H1 (cell line): ENCODE measurements around the gene TADA3. TPM values are rescaled to one million over a fixed set of nuclear protein-coding genes. Genes with fewer than 3 reads are reported as not detected.

Experiments
- CTCF ChIA-PET: fragments of 300-600 bp; sonication (Branson Sonifier 250); formaldehyde crosslinking; loops from one replicate; lab custom pipeline; 2021; ENCODE audit not compliant: partially characterized antibody; lab: Charles Lee
- POLR2A ChIA-PET: fragments of 300-600 bp; sonication (Branson Sonifier 250); formaldehyde crosslinking; loops from one replicate; lab custom pipeline; 2021; ENCODE audit warnings: inconsistent platforms; ENCODE audit not compliant: partially characterized antibody; lab: Charles Lee
- DNase-seq, 2 experiments: peaks; one replicate each; pipeline versions ENCODE4 v3.0.0 to v3.0.0-alpha.2; 2010 to 2022; ENCODE audit warnings: low spot score in 2 of 2, low read depth in 1 of 2, mixed read lengths in 1 of 2
- FAIRE-seq: peaks from 2 replicates; lab custom pipeline; 2011; peaks lifted over from hg19 to GRCh38; lab: Jason Lieb, UNC
- H2AFZ ChIP-seq: 2 replicates; pipeline ENCODE4 v1.8.1; 2012; ENCODE audit warnings: low read length, inconsistent platforms
- H2AK5ac ChIP-seq: 2 replicates; pipeline ENCODE4 v1.6.1; 2013; ENCODE audit warnings: low read depth, low read length
- H2BK120ac ChIP-seq: replicated peaks from 2 replicates; pipeline ENCODE3; 2013; ENCODE audit warnings: low read depth, low read length, inconsistent platforms
- H2BK12ac ChIP-seq: 2 replicates; pipeline ENCODE4 v1.6.1; 2013; ENCODE audit warnings: low read depth, low read length
- H2BK15ac ChIP-seq: 2 replicates; pipeline ENCODE4 v1.6.1; 2013; ENCODE audit warnings: low read length
- H2BK20ac ChIP-seq: 2 replicates; pipeline ENCODE4 v1.6.1; 2013; ENCODE audit warnings: low read length
- H2BK5ac ChIP-seq: 2 replicates; pipeline ENCODE4 v1.6.1; 2013; ENCODE audit warnings: low read depth, low read length
- H3K14ac ChIP-seq: 2 replicates; pipeline ENCODE4 v1.6.1; 2013; ENCODE audit warnings: inconsistent platforms; ENCODE audit not compliant: insufficient read length
- H3K18ac ChIP-seq: 2 replicates; pipeline ENCODE4 v1.6.1; 2013; ENCODE audit warnings: low read length; ENCODE audit errors: extremely low read depth
- H3K23ac ChIP-seq: 2 replicates; pipeline ENCODE4 v1.6.1; 2013; ENCODE audit warnings: inconsistent platforms; ENCODE audit not compliant: insufficient read length
- H3K23me2 ChIP-seq: 2 replicates; pipeline ENCODE4 v1.6.1; 2013; ENCODE audit warnings: low read depth, low read length
- H3K27ac ChIP-seq: 2 replicates; pipeline ENCODE4 v1.6.1; 2011; ENCODE audit warnings: low read depth, low read length, inconsistent platforms
- H3K27me3 ChIP-seq, 4 experiments: replicated peaks in 1 of 4; 1 replicate in 1 of 4; 2 replicates in 3 of 4; pipeline versions ENCODE4 v1.6.1 to v1.8.1; 2011 to 2013; ENCODE audit warnings: low read length in 3 of 4, mild to moderate bottlenecking in 3 of 4, inconsistent platforms in 2 of 4, mixed read lengths in 2 of 4, moderate library complexity in 1 of 4; ENCODE audit not compliant: control insufficient read depth in 3 of 4, insufficient read depth in 3 of 4; ENCODE audit errors: extremely low read depth in 1 of 4
- H3K36me3 ChIP-seq, 4 experiments: 2 replicates each; pipeline versions ENCODE4 v1.6.1 to v1.8.1; 2011 to 2013; ENCODE audit warnings: mild to moderate bottlenecking in 4 of 4, low read length in 3 of 4, moderate library complexity in 2 of 4, control low read depth in 1 of 4, inconsistent platforms in 1 of 4; ENCODE audit not compliant: insufficient read depth in 4 of 4, control insufficient read depth in 2 of 4
- H3K4ac ChIP-seq: replicated peaks from 2 replicates; pipeline ENCODE3; 2013; ENCODE audit warnings: low read length, low read depth, mixed read lengths, inconsistent platforms; ENCODE audit not compliant: insufficient read length
- H3K4me1 ChIP-seq, 4 experiments: replicated peaks in 1 of 4; 1 replicate in 1 of 4; 2 replicates in 3 of 4; pipeline versions ENCODE4 v1.6.1 to v1.8.1; 2011 to 2013; ENCODE audit warnings: low read length in 3 of 4, inconsistent platforms in 2 of 4, mixed read lengths in 1 of 4; ENCODE audit not compliant: insufficient read depth in 4 of 4, control insufficient read depth in 3 of 4
- H3K4me2 ChIP-seq, 2 experiments: 2 replicates each; pipeline versions ENCODE4 v1.6.1 to v1.8.1; 2011 to 2013; ENCODE audit warnings: low read depth in 2 of 2, low read length in 2 of 2, control low read depth in 1 of 2, inconsistent platforms in 1 of 2, mild to moderate bottlenecking in 1 of 2; ENCODE audit not compliant: insufficient read depth in 1 of 2
- H3K4me3 ChIP-seq, 4 experiments: fragments of 200-600, 300-600 bp in 1 of 4; sonication (generic), shearing (Covaris generic), sonication (Bioruptor Twin) in 1 of 4; 2 replicates each; pipeline versions ENCODE4 v1.5.1 to v1.8.1; 2011 to 2016; ENCODE audit warnings: low read length in 4 of 4, low read depth in 3 of 4, control low read depth in 2 of 4, inconsistent platforms in 2 of 4, mild to moderate bottlenecking in 2 of 4, mixed read lengths in 1 of 4, moderate library complexity in 1 of 4; ENCODE audit not compliant: insufficient read depth in 2 of 4; ENCODE audit errors: extremely low read depth in 1 of 4
- H3K56ac ChIP-seq: replicated peaks from 2 replicates; pipeline ENCODE3; 2013; ENCODE audit warnings: low read depth, mild to moderate bottlenecking, mixed read lengths, low read length, inconsistent platforms; ENCODE audit not compliant: insufficient read length
- H3K79me1 ChIP-seq: 2 replicates; pipeline ENCODE4 v1.6.1; 2013; ENCODE audit warnings: low read depth, low read length, control low read depth
- H3K79me2 ChIP-seq, 2 experiments: 2 replicates each; pipeline versions ENCODE4 v1.6.1 to v1.8.1; 2012 to 2013; ENCODE audit warnings: low read length in 2 of 2, mild to moderate bottlenecking in 2 of 2, inconsistent platforms in 1 of 2; ENCODE audit not compliant: insufficient read depth in 2 of 2, control insufficient read depth in 1 of 2
- H3K9ac ChIP-seq, 4 experiments: replicated peaks in 1 of 4; 1 replicate in 1 of 4; 2 replicates in 3 of 4; pipeline versions ENCODE4 v1.6.1 to v1.8.1; 2011 to 2013; ENCODE audit warnings: low read depth in 3 of 4, low read length in 3 of 4, control low read depth in 2 of 4, mild to moderate bottlenecking in 2 of 4, moderate library complexity in 2 of 4, inconsistent platforms in 1 of 4; ENCODE audit errors: extremely low read depth in 1 of 4
- H3K9me3 ChIP-seq, 2 experiments: 2 replicates each; pipeline versions ENCODE4 v1.6.1 to v1.8.1; 2012 to 2013; ENCODE audit warnings: mild to moderate bottlenecking in 2 of 2, moderate library complexity in 2 of 2, control low read depth in 1 of 2, inconsistent platforms in 1 of 2, low read depth in 1 of 2, low read length in 1 of 2, mixed read lengths in 1 of 2; ENCODE audit not compliant: insufficient read depth in 2 of 2
- H4K20me1 ChIP-seq, 2 experiments: replicated peaks in 1 of 2; 2 replicates each; pipeline versions ENCODE3 to v1.8.1; 2011 to 2013; ENCODE audit warnings: inconsistent platforms in 2 of 2, low read length in 2 of 2, mild to moderate bottlenecking in 1 of 2; ENCODE audit not compliant: insufficient read depth in 2 of 2, control insufficient read depth in 1 of 2
- H4K5ac ChIP-seq: 2 replicates; pipeline ENCODE4 v1.6.1; 2013; ENCODE audit warnings: low read length, low read depth, mixed read lengths, inconsistent platforms; ENCODE audit not compliant: insufficient read length
- H4K8ac ChIP-seq: 2 replicates; pipeline ENCODE4 v1.8.0; 2013; ENCODE audit warnings: mild to moderate bottlenecking, moderate library complexity, low read length, inconsistent platforms; ENCODE audit not compliant: insufficient read depth; ENCODE audit errors: extremely low read depth
- H4K91ac ChIP-seq: replicated peaks from 2 replicates; pipeline ENCODE3; 2013; ENCODE audit warnings: low read length, mixed read lengths, inconsistent platforms; ENCODE audit not compliant: insufficient read length
- BRCA1 ChIP-seq: IDR thresholded peaks from 2 replicates; pipeline ENCODE4 v1.6.1; 2012; ENCODE audit warnings: low read depth, low read length, improper control_type of control experiment
- RNF2 ChIP-seq: fragments of 200-900, 300-1000 bp; sonication (generic); IDR thresholded peaks from 2 replicates; pipeline ENCODE4 v1.7.1; 2016; ENCODE audit warnings: borderline replicate concordance, low read depth, mild to moderate bottlenecking, antibody characterized with exemption, low read length; ENCODE audit not compliant: poor library complexity, severe bottlenecking; ENCODE audit errors: missing control alignments
- TCF12 ChIP-seq: IDR thresholded peaks from 2 replicates; pipeline ENCODE4 v1.6.1; 2011; ENCODE audit warnings: low read depth, mild to moderate bottlenecking, low read length
- TEAD4 ChIP-seq: IDR thresholded peaks from 2 replicates; pipeline ENCODE4 v1.6.1; 2012; ENCODE audit warnings: low read depth, low read length, inconsistent platforms, mixed read lengths
- WGBS, 2 experiments: shearing (Covaris generic) in 1 of 2; methylation state at CpG; one replicate each; pipeline versions ENCODE4 v1.1.6 to v1.1.7; 2013 to 2015; ENCODE audit warnings: low lambda C conversion rate in 2 of 2, mixed read lengths in 2 of 2, inconsistent platforms in 1 of 2, low coverage in 1 of 2, missing lambda C conversion rate in 1 of 2; ENCODE audit not compliant: insufficient replicate concordance in 2 of 2, insufficient coverage in 1 of 2, insufficient read length in 1 of 2; ENCODE audit errors: extremely low coverage in 1 of 2, missing lambda C conversion rate in 1 of 2; 5-methylcytosine and 5-hydroxymethylcytosine counted together
- polyA plus RNA-seq, 7 experiments: library from polyadenylated mRNA; depleted of rRNA in 3 of 7; stranded (reverse) in 5 of 7; unstranded in 2 of 7; fragments of >200 nt in 5 of 7; fragments of 200-250 nt in 2 of 7; gene quantifications; 1 replicate in 5 of 7; 2 replicates in 1 of 7; 4 replicates in 1 of 7; pipeline versions ENCODE4 v1.2.1 to v1.2.3, GENCODE V29; 2011 to 2013; ENCODE audit warnings: missing spikeins in 2 of 7, mixed read lengths in 2 of 7
- total RNA-seq: library from RNA; stranded (reverse); fragmentation: NEBNext Ultra II Directional; extraction: Animal tissue kit (Norgen Biotek cat#: 25700); gene quantifications from 2 replicates; pipeline ENCODE4 v1.2.1, GENCODE V29; 2021

TADA3 gene
- total and polyA plus RNA-seq, 2 of the 8 experiments (the other 6 are each of a cell fraction or from before 2014, with no cell fraction given) = 43.4 to 50.3 TPM

DNA sequence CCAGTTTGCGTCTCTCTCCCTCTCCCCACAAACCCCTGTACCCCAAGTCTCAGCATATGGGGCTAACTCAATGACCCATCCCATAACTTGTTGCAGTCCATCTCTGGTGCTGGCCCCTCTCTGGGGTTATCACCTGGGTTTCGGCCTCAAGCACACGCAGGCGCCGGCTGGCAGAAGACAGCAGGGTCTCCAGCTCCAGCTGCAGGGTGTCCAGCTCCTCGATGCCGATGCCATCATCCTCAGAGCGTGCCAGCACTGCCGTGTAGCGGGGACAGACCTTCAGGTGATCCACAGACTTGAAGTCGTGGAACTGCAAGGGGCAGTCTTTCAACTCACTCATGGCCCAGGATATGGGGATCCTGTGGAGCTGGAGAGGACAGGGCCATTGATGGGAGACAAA, 1.1 kb downstream of the TADA3 start:
- Histone ChIP-seq H3K79me1 (peaks cover 9% of the 10 kb centered on the region), H3K23ac (no peak overlapping the region), H4K8ac (no peak overlapping the region; the same call in 1 of the 2 replicates), H3K27ac (no peak overlapping the region), H4K20me1 (peaks cover 0 to 1% of the 10 kb centered on the region in 2 experiments), H3K9ac (peak overlapping the region in 1 of 4 experiments; percentile 54; a peak in 2 of 7 replicates), H4K91ac (no peak overlapping the region), H3K9me3 (no peaks in the 10 kb centered on the region), H3K4ac (no peak overlapping the region), H3K14ac (no peak overlapping the region), H3K56ac (no peak overlapping the region), H3K36me3 (peaks cover 2 to 30% (median 15%) of the 10 kb centered on the region in 4 experiments; a peak in 6 of 8 replicates)
- POLR2A ChIA-PET = interaction anchor here (0.7 to 1.8 kb wide), 8 partner anchors 14 to 130 kb away, joined by 3 to 13 read pairs (median 3); partner anchors contain the start of genes BRPF1 and CAMK1
- CTCF ChIA-PET = interaction anchor here (0.9 to 1.6 kb wide), 3 partner anchors 9 to 19 kb away, joined by 3 to 5 read pairs (median 4); no protein-coding TSS in a partner anchor
- no peak for TF ChIP-seq TCF12
- no peak for TF ChIP-seq BRCA1
- TF ChIP-seq RNF2 = no peak
- no peak for TF ChIP-seq TEAD4
- TF ChIP-seq, all 59 proteins: peak for 0
- no peak overlapping the region for H2BK12ac ChIP-seq
- H2AK5ac ChIP-seq = no peak overlapping the region
- no peak overlapping the region for H2AFZ ChIP-seq
- H3K4me3 ChIP-seq = peak overlapping the region in 2 of 4 experiments; percentile 89 to 93; a peak in 2 of 8 replicates
- peaks cover 8% of the 10 kb centered on the region for H3K23me2 ChIP-seq
- H2BK120ac ChIP-seq = no peak overlapping the region
- 96% methylated on average over 11 of the region's 11 CpGs; no CpG with 5 or more reads in 1 of the 2 experiments for WGBS, 2 experiments
- FAIRE-seq (no peak), DNase-seq (no peak)
- H2BK5ac ChIP-seq = no peak overlapping the region
- no peak overlapping the region for H2BK20ac ChIP-seq
- peak overlapping the region; percentile 25; the same call in 1 of the 2 replicates for H2BK15ac ChIP-seq
- no peak overlapping the region for H4K5ac ChIP-seq
- peaks cover 0 to 8% (median 0%) of the 10 kb centered on the region in 4 experiments; a peak in 2 of 7 replicates for H3K4me1 ChIP-seq
- no peak overlapping the region for H3K18ac ChIP-seq
- H3K27me3 ChIP-seq = no peaks in the 10 kb centered on the region
- peak overlapping the region in 1 of 2 experiments; percentile 83; a peak in 1 of 4 replicates for H3K4me2 ChIP-seq
- H3K79me2 ChIP-seq = peaks cover 0 to 32% of the 10 kb centered on the region in 2 experiments; a peak in 2 of 4 replicates
